Esophagus muscularis mucosa (tissue), 4 donors: Measurements from ENCODE around the gene DFFB.

Experiments
- CTCF ChIP-seq, 3 experiments: fragments of 200-600 bp in 2 of 3; fragments of 450-650 bp in 1 of 3; sonication (generic) in 2 of 3; IDR thresholded peaks; one replicate each; pipeline ENCODE4 v1.5.1; 2017 to 2019; ENCODE audit warnings: antibody characterized with exemption in 3 of 3, mild to moderate bottlenecking in 2 of 3, moderate library complexity in 1 of 3
- EP300 ChIP-seq: sonication (generic); formaldehyde crosslinking; IDR thresholded peaks from one replicate; pipeline ENCODE4 v1.6.1; 2017; ENCODE audit warnings: antibody characterized with exemption
- POLR2A ChIP-seq: fragments of 450-650 bp; IDR thresholded peaks from one replicate; pipeline ENCODE4 v1.6.1; 2017; ENCODE audit warnings: antibody characterized with exemption, moderate library complexity, mild to moderate bottlenecking, low read depth

DNA sequence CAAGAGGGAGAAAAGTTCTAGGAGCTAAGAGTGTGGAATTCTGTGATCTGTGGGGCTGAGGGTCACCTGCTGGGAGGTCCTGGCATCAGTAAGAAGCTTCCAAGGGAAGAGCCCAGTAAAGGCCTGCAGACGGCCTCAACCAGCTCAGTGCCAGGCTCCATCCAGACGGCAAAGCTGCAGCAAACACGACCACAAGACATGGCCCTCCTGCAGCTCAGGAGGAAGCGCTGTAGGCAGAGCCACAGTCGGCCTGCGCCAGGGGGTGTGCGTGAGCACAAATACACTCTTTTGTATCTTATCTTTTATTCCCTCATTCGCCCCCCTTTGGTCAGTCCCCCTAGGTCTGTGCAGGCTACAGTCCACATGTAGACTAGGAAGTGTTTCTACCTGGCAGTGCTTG lies 29.4 kb downstream of the DFFB start:
- no peak for TF ChIP-seq CTCF (IDR thresholded peaks at IDR 0.05)
- TF ChIP-seq EP300 = no peak
- no peak for TF ChIP-seq POLR2A
